ENCODE data around the gene KCNC1.

KCNC1 gene

GRCh38 chr11:17734418-17734911 lies at the start of gene KCNC1:
TSS of gene KCNC1 (plus strand) at chr11:17734781. CDS start at chr11:17736003, 1,222 bp downstream.
- TF ChIP-seq FOXP2 (optimal IDR thresholded peaks at IDR 0.05; ENCODE audit: control extremely low read depth, extremely low read length, insufficient read depth) = no peak
- TF ChIP-seq EZH2 (IDR thresholded peaks at IDR 0.05) = no peak
- TF ChIP-seq POLR2AphosphoS5 (IDR thresholded peaks at IDR 0.05; ENCODE audit: borderline replicate concordance, low read depth, low read length) = no peak
- no peaks in the 10 kb centered on the region for H3K36me3 ChIP-seq (ENCODE audit: insufficient read depth, low read length)
- peak within 1 kb of the TSS; percentile 49 for H3K4me3 ChIP-seq
- DNase-seq (ENCODE audit: low read depth, low spot score) = no peak
- no peaks in the 10 kb centered on the region for H3K9me3 ChIP-seq (ENCODE audit: low read depth, low read length)
- H3K9ac ChIP-seq (ENCODE audit: insufficient read length) = no peak within 1 kb of the TSS
- no peak within 1 kb of the TSS for H3K27ac ChIP-seq

GRCh38 chr11:17686231-17686980 lies 48.2 kb upstream of the KCNC1 start:
- no peaks in the 10 kb centered on the region for H3K9me3 ChIP-seq (ENCODE audit: low read depth, low read length)
- no peaks in the 10 kb centered on the region for H3K36me3 ChIP-seq (ENCODE audit: insufficient read depth, low read length)
- no peak overlapping the region for H3K9ac ChIP-seq (ENCODE audit: insufficient read length)
- no peak overlapping the region for H3K27ac ChIP-seq
- H3K4me3 ChIP-seq = no peak overlapping the region
- DNase-seq (ENCODE audit: low read depth, low spot score) = no peak
- TF ChIP-seq POLR2AphosphoS5 (IDR thresholded peaks at IDR 0.05; ENCODE audit: borderline replicate concordance, low read depth, low read length) (no peak), FOXP2 (optimal IDR thresholded peaks at IDR 0.05; ENCODE audit: control extremely low read depth, extremely low read length, insufficient read depth) (no peak), EZH2 (IDR thresholded peaks at IDR 0.05) (no peak)

- TF ChIP-seq POLR2AphosphoS5 (IDR thresholded peaks at IDR 0.05; ENCODE audit: borderline replicate concordance, low read depth, low read length) = no peak
- TF ChIP-seq FOXP2 (optimal IDR thresholded peaks at IDR 0.05; ENCODE audit: control extremely low read depth, extremely low read length, insufficient read depth) = no peak
- TF ChIP-seq EZH2 (IDR thresholded peaks at IDR 0.05) = no peak
- Histone ChIP-seq H3K36me3 (ENCODE audit: insufficient read depth, low read length) (no peaks in the 10 kb centered on the region), H3K4me3 (no peak overlapping the region), H3K9me3 (ENCODE audit: low read depth, low read length) (no peaks in the 10 kb centered on the region), H3K9ac (ENCODE audit: insufficient read length) (no peak overlapping the region), H3K27ac (no peak overlapping the region)
- no peak for DNase-seq (ENCODE audit: low read depth, low spot score)
These were observed 46.5 kb upstream of the KCNC1 start for GRCh38 chr11:17687946-17688670.

GRCh38 chr11:17691550-17691949 lies 43.0 kb upstream of the KCNC1 start:
- Histone ChIP-seq H3K27ac (no peak overlapping the region), H3K9ac (ENCODE audit: insufficient read length) (no peak overlapping the region), H3K36me3 (ENCODE audit: insufficient read depth, low read length) (no peaks in the 10 kb centered on the region), H3K9me3 (ENCODE audit: low read depth, low read length) (no peaks in the 10 kb centered on the region), H3K4me3 (no peak overlapping the region)
- DNase-seq (ENCODE audit: low read depth, low spot score) = no peak
- TF ChIP-seq EZH2 (IDR thresholded peaks at IDR 0.05) (no peak), POLR2AphosphoS5 (IDR thresholded peaks at IDR 0.05; ENCODE audit: borderline replicate concordance, low read depth, low read length) (no peak), FOXP2 (optimal IDR thresholded peaks at IDR 0.05; ENCODE audit: control extremely low read depth, extremely low read length, insufficient read depth) (no peak)

- no peak for TF ChIP-seq FOXP2 (optimal IDR thresholded peaks at IDR 0.05; ENCODE audit: control extremely low read depth, extremely low read length, insufficient read depth)
- TF ChIP-seq POLR2AphosphoS5 (IDR thresholded peaks at IDR 0.05; ENCODE audit: borderline replicate concordance, low read depth, low read length) = no peak
- TF ChIP-seq EZH2 (IDR thresholded peaks at IDR 0.05) = no peak
These were observed 42.6 kb upstream of the KCNC1 start for GRCh38 chr11:17691976-17692375.

GRCh38 chr11:17692931-17693330 lies 41.6 kb upstream of the KCNC1 start:
- H3K9ac ChIP-seq (ENCODE audit: insufficient read length) = no peak overlapping the region
- DNase-seq (ENCODE audit: low read depth, low spot score) = no peak
- no peak for TF ChIP-seq FOXP2 (optimal IDR thresholded peaks at IDR 0.05; ENCODE audit: control extremely low read depth, extremely low read length, insufficient read depth)
- no peak for TF ChIP-seq POLR2AphosphoS5 (IDR thresholded peaks at IDR 0.05; ENCODE audit: borderline replicate concordance, low read depth, low read length)
- no peak for TF ChIP-seq EZH2 (IDR thresholded peaks at IDR 0.05)
- no peaks in the 10 kb centered on the region for H3K36me3 ChIP-seq (ENCODE audit: insufficient read depth, low read length)
- H3K9me3 ChIP-seq (ENCODE audit: low read depth, low read length) = no peaks in the 10 kb centered on the region
- no peak overlapping the region for H3K27ac ChIP-seq
- H3K4me3 ChIP-seq = no peak overlapping the region

More at GRCh38 chr11:17691976-17692375, 42.6 kb upstream of the KCNC1 start:
- Histone ChIP-seq H3K9me3 (ENCODE audit: low read depth, low read length) (no peaks in the 10 kb centered on the region), H3K9ac (ENCODE audit: insufficient read length) (no peak overlapping the region), H3K4me3 (no peak overlapping the region), H3K27ac (no peak overlapping the region), H3K36me3 (ENCODE audit: insufficient read depth, low read length) (no peaks in the 10 kb centered on the region)
- no peak for DNase-seq (ENCODE audit: low read depth, low spot score)

- Histone ChIP-seq H3K4me3 (no peak overlapping the region), H3K36me3 (ENCODE audit: insufficient read depth, low read length) (no peaks in the 10 kb centered on the region), H3K27ac (no peak overlapping the region), H3K9me3 (ENCODE audit: low read depth, low read length) (no peaks in the 10 kb centered on the region), H3K9ac (ENCODE audit: insufficient read length) (no peak overlapping the region)
- TF ChIP-seq FOXP2 (optimal IDR thresholded peaks at IDR 0.05; ENCODE audit: control extremely low read depth, extremely low read length, insufficient read depth) (no peak), EZH2 (IDR thresholded peaks at IDR 0.05) (no peak), POLR2AphosphoS5 (IDR thresholded peaks at IDR 0.05; ENCODE audit: borderline replicate concordance, low read depth, low read length) (no peak)
- no peak for DNase-seq (ENCODE audit: low read depth, low spot score)
These were observed 41.0 kb upstream of the KCNC1 start for GRCh38 chr11:17693531-17693930.

GRCh38 chr11:17694494-17695110 lies 40.0 kb upstream of the KCNC1 start:
- no peak for TF ChIP-seq POLR2AphosphoS5 (IDR thresholded peaks at IDR 0.05; ENCODE audit: borderline replicate concordance, low read depth, low read length)
- TF ChIP-seq FOXP2 (optimal IDR thresholded peaks at IDR 0.05; ENCODE audit: control extremely low read depth, extremely low read length, insufficient read depth) = no peak
- TF ChIP-seq EZH2 (IDR thresholded peaks at IDR 0.05) = no peak
- DNase-seq (ENCODE audit: low read depth, low spot score) = no peak
- Histone ChIP-seq H3K27ac (no peak overlapping the region), H3K4me3 (no peak overlapping the region), H3K9ac (ENCODE audit: insufficient read length) (no peak overlapping the region), H3K36me3 (ENCODE audit: insufficient read depth, low read length) (no peaks in the 10 kb centered on the region), H3K9me3 (ENCODE audit: low read depth, low read length) (no peaks in the 10 kb centered on the region)

All from SK-N-MC (cell line).